Astrocyte of the spinal cord (primary cell): Measurements from ENCODE around the gene FHIT.

Experiments used
- DNase-seq: peaks from one replicate; pipeline ENCODE4 v3.0.0; 2011; ENCODE audit warnings: low read depth, low spot score
- H3K4me3 ChIP-seq: 2 replicates; pipeline ENCODE4 v1.5.1; 2011; ENCODE audit warnings: low read depth, mild to moderate bottlenecking, low read length, moderate library complexity
- in situ Hi-C: cut with HindIII; loops from 2 replicates; pipeline ENCODE4 v1.10.0; 2017; ENCODE audit warnings: low sequenced_read_pairs
- TF ChIP-seq, protein P1 (sequence below): IDR thresholded peaks from 2 replicates; pipeline ENCODE4 v1.5.1; 2012; ENCODE audit warnings: low read depth, mild to moderate bottlenecking, low read length, inconsistent platforms

The FHIT gene

DNA sequence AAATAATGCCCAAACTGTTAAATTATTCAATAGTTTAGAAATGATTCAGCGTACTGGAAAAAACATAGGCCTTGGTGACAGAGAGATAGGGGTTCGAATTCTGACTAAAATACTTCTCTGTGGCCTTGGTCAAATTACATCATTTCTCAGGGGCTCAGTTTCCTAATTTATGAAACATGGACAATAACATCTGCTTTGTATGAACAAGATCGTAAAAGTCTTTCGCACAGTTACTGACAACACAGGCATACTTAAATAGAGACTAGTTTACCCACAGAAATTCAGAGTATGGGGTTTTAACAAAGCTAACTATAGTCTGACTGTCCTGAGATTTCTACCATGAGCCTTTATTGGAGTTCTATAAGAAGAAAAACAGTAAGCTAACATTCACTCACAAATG is 440.4 kb downstream of the FHIT start:
- in situ Hi-C loops: no loop called here
- no peak for DNase-seq
- no peak overlapping the region for H3K4me3 ChIP-seq
- TF ChIP-seq, protein P1, sequence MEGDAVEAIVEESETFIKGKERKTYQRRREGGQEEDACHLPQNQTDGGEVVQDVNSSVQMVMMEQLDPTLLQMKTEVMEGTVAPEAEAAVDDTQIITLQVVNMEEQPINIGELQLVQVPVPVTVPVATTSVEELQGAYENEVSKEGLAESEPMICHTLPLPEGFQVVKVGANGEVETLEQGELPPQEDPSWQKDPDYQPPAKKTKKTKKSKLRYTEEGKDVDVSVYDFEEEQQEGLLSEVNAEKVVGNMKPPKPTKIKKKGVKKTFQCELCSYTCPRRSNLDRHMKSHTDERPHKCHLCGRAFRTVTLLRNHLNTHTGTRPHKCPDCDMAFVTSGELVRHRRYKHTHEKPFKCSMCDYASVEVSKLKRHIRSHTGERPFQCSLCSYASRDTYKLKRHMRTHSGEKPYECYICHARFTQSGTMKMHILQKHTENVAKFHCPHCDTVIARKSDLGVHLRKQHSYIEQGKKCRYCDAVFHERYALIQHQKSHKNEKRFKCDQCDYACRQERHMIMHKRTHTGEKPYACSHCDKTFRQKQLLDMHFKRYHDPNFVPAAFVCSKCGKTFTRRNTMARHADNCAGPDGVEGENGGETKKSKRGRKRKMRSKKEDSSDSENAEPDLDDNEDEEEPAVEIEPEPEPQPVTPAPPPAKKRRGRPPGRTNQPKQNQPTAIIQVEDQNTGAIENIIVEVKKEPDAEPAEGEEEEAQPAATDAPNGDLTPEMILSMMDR: no peak

- H3K4me3 ChIP-seq: no peak overlapping the region
- TF ChIP-seq, protein P1: no peak
- no peak for DNase-seq
- in situ Hi-C loops: no loop called here
Observed at GRCh38 chr3:60809857-60810610, 441.2 kb downstream of the FHIT start.

DNA sequence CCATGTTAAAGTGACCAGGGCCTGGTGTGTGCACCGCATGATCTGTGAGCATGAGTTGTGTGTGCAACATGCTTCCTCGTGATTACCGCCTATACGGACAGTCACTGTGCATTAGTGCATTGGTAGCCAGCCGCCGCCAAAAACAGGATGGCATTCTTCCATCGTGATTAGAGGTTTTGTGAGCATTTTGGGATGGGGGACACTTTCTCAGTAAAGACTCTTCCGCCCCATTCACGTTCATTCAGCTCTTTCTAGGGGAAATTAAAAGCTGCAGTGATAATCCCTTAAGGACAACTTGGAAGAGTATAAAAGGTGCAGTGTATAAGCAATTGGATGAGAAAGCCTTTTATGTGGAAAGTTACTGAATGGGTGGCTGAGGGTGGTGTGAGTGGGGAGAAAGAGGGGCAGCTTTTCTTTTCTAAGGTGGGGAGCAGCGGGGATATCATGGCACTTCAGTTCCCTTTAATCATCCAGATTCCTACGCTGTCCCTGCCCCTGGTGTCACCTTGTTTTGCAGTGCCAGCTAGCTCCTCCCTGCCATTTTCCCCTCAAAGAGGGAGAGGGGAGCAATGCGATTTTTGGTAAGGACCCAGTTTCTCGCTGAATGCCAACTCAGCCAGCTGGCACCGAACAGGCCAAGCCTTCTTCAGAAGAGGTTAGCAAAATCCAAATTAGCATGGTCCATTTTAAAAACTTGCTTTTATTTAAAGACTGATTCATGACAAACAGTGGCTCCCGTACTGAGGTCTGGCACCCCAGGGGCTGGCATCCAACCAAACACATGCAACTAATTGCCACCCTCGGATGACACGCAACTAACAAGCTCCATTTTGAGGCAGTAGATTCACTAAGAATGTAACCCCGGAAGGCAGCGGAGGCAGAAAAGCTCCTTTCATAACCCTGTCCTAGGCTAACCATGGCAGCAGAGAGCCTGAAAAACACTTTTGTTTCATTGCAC is 447.8 kb downstream of the FHIT start:
- no peak for DNase-seq
- TF ChIP-seq, protein P1: no peak
- no peak overlapping the region for H3K4me3 ChIP-seq
- in situ Hi-C loops: no loop called here

- TF ChIP-seq, protein P1: no peak
- in situ Hi-C loops: no loop called here
- no peak for DNase-seq
- H3K4me3 ChIP-seq: no peak overlapping the region
Observed at GRCh38 chr3:60801307-60801706, 449.9 kb downstream of the FHIT start.

DNA sequence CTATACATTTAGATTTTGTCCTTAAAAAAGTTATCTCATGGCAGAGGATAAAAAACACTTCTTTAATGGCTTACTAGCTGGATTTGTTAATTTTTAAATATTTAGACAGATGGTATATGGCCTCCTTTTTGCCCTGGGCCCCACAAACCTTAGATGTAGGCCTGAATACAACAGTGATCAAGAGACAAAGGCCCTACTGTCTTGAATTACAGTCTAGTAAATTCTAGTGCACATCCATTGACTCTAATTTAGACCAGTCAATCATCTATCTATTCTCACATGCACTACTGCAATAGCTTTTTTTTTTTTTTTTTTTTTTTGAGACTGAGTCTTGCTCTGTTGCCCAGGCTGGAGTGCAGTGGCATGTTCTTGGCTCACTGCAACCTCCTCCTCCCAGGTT is 452.8 kb downstream of the FHIT start:
- H3K4me3 ChIP-seq: no peak overlapping the region
- in situ Hi-C loops: no loop called here
- TF ChIP-seq, protein P1: no peak
- DNase-seq: no peak

DNA sequence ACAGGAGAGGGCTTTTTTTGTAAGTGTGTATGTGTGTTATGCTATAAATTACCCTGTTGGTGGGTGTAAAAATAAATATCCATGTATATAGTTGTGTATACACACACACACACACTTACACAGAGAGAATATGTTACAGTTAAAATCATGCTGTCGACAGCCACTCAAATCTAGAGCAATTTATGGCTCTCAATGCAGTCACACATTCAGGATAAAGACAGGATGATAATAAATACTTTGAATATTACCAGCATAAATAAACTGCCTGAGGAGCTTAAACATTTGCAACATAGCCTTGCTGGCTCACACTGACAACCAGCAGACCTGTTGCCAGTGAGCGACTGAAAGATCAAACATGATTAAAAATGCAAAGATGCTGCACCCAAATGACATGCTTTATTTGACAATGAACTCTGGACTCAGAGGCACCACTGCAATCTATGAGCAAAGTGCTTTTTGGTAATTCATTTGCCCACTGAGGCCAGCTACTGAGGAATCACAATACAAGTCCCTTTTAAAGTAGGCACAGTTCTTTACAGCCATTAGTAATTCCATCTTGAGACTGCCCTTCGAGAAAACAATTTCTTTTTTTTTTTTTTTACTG is 458.9 kb downstream of the FHIT start:
- TF ChIP-seq, protein P1: no peak
- DNase-seq: no peak
- no peak overlapping the region for H3K4me3 ChIP-seq
- in situ Hi-C loops: no loop called here
